Measurements from ENCODE around the gene SEMA4G.

SEMA4G gene

DNA sequence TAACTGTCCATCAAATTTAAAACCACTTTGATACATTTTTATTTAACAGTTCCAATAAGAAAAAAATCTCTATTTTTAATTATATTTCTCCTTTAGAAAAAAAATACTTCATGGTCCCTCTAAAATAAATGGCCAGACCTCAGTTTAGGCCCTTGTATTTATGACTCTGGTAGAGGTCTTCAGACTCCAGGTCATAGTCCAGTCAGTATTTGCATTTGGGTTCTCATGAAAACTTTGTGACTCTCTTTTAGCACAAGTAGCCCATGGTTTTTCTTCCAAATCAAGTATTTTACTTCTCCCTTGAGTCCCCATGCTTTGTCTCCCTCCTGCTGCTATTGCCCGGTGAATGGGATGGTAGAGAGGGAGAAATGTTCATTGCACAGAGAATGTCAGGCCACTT lies 5.5 kb upstream of the SEMA4G start:
- TF ChIP-seq, protein P1, sequence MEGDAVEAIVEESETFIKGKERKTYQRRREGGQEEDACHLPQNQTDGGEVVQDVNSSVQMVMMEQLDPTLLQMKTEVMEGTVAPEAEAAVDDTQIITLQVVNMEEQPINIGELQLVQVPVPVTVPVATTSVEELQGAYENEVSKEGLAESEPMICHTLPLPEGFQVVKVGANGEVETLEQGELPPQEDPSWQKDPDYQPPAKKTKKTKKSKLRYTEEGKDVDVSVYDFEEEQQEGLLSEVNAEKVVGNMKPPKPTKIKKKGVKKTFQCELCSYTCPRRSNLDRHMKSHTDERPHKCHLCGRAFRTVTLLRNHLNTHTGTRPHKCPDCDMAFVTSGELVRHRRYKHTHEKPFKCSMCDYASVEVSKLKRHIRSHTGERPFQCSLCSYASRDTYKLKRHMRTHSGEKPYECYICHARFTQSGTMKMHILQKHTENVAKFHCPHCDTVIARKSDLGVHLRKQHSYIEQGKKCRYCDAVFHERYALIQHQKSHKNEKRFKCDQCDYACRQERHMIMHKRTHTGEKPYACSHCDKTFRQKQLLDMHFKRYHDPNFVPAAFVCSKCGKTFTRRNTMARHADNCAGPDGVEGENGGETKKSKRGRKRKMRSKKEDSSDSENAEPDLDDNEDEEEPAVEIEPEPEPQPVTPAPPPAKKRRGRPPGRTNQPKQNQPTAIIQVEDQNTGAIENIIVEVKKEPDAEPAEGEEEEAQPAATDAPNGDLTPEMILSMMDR (IDR thresholded peaks at IDR 0.05; ENCODE audit: insufficient read depth, low read depth, low read length, missing control alignments): no peak
- H3K4me3 ChIP-seq (ENCODE audit: low read length): no peak overlapping the region
- no peak for DNase-seq (ENCODE audit: low read depth)

DNA sequence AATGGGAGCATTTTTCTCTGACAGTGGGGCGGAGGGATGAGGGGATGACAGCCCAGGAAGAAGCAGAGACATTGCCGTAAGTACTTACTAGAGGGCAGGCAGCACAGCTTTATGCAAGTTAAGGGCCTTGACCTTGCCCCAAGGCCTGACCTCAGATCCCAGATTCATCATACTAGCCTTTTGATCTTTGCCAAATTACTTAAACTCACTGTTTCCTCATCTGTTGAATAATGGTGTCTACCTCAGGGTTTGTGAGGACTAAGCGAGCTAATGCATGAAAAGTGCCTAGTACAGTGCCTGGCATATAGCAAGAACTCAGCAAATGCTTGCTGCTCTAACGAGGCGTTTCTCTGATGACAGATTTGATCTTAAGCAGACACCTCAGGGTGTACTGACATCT lies 3.5 kb upstream of the SEMA4G start:
- H3K4me3 ChIP-seq (ENCODE audit: low read length): no peak overlapping the region
- TF ChIP-seq, protein P1 (IDR thresholded peaks at IDR 0.05; ENCODE audit: insufficient read depth, low read depth, low read length, missing control alignments): no peak

DNA sequence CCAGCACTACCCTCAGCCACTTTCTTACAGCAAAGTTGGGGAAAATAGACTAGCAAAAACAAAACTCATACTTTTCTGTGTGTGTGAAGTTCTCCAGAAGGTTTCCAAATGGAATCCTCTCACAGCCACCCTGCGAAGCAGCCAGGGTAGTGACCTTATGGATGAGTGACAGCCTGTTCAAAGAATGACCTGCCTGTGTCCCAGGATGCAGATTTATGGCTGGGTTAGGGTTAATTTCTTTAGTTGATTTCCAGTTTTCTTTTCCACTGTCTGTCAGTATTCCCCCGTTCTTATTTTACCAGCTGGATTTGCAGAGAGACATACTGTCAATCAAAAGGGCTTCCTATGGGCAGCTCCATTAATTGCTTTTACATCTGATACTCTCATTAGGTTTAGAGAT lies 2.4 kb upstream of the SEMA4G start:
- TF ChIP-seq, protein P1 (IDR thresholded peaks at IDR 0.05; ENCODE audit: insufficient read depth, low read depth, low read length, missing control alignments): no peak
- H3K4me3 ChIP-seq (ENCODE audit: low read length): no peak overlapping the region
- DNase-seq (ENCODE audit: low read depth): no peak

More for the DNA sequence above, 3.5 kb upstream of the SEMA4G start:
- DNase-seq (ENCODE audit: low read depth): no peak

GRCh38 chr10:100967332-100967731 lies 2.0 kb upstream of the SEMA4G start:
- TF ChIP-seq, protein P1 (IDR thresholded peaks at IDR 0.05; ENCODE audit: insufficient read depth, low read depth, low read length, missing control alignments): no peak
- H3K4me3 ChIP-seq (ENCODE audit: low read length): no peak overlapping the region
- no peak for DNase-seq (ENCODE audit: low read depth)

DNA sequence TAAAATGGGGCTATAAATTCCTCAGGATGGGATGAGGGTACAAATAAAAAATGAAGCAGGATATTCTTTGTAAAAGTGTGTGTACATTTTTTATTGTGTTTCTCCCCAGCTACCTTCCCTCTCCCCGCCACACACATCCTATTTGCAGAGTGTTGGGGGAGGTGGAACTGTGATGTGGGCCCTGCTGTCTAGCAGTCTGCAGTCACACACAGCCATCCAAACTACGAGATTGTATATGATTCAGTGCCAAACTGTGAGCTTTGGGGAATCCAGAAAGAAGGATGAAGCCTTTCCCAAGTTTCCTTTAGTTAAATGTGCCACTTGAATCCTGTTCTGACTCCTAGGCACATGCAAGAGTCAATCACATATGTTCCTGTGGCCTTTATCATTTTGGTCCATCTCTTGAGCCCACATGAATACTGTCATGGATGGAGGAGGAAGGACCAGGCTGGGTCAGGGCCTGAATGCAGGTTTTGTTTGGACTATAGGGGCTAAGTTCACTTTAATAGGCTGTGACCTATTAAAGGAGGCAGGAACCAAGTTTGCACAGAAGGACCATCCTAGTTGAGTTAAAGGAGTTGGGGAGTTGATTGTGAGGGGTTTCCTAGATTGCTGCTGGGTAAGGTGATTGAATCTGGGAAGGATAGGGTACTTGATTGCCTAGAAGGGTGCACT lies 1.1 kb upstream of the SEMA4G start:
- H3K4me3 ChIP-seq (ENCODE audit: low read length): no peak overlapping the region
- TF ChIP-seq, protein P1 (IDR thresholded peaks at IDR 0.05; ENCODE audit: insufficient read depth, low read depth, low read length, missing control alignments): no peak

DNA sequence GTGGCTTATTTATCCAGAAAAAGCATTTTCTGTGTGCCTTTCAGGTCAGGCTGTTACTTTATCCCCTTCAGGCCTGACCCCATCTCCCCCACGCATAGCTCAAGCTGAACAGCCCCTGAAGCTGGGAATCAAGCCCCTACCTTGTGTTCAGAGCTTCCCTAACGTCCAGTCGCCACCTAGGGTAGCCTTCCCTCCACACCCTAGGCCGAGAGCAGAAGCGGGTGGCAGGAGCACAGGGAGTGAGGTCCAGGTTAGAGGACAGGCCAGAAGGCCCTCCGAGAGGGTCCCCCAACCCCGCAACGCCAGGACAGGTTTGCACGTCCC lies 479 bp upstream of the SEMA4G start:
- DNase-seq (ENCODE audit: low read depth): no peak
- H3K4me3 ChIP-seq (ENCODE audit: low read length): peak overlapping the region; percentile 49
- TF ChIP-seq, protein P1 (IDR thresholded peaks at IDR 0.05; ENCODE audit: insufficient read depth, low read depth, low read length, missing control alignments): no peak

More for the DNA sequence above, 1.1 kb upstream of the SEMA4G start:
- DNase-seq (ENCODE audit: low read depth): no peak

All from epithelial cell of esophagus (primary cell).